Stromal cell of bone marrow (primary cell): ENCODE data around the gene SBK2.

Experiments
- DNase-seq: peaks from one replicate; pipeline ENCODE4 v3.0.0-alpha.2; 2012; ENCODE audit warnings: low read depth

The SBK2 gene

DNA sequence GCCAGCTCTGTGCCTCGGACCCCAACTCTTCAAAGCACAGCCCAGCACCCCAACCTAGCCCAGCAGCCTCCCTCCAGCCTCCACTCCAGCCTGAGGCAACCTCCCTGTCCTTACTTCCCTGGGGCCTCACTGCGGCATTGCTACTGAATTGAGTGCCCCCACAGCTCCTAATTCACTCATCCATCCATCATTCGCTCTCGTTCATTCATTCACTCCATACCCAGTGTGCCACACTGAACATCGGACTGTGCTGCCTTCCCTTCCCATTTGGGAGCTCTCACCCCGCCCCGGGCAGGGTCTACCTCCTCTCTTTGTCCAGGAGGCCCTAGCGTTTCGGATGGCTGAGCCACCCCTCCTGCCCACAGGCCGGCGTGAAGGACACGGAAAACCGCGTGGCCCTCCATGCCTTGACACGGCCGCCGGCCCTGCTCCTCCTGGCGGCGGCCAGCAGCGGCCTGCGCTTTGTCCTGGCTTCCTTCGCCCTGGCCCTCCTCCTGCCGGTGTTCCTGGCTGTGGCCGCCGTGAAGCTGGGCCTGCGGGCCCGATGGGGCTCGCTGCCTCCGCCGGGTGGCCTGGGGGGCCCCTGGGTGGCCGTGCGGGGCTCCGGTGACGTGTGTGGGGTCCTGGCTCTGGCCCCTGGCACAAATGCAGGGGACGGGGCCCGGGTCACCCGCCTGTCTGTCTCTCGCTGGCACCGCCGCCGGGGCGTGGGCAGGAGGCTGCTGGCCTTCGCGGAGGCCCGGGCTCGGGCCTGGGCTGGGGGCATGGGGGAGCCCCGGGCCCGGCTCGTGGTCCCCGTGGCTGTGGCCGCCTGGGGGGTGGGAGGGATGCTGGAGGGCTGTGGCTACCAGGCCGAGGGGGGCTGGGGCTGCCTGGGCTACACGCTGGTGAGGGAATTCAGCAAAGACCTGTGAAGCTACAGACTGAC, 50.6 kb downstream of the SBK2 start:
- DNase-seq, result no peak

DNA sequence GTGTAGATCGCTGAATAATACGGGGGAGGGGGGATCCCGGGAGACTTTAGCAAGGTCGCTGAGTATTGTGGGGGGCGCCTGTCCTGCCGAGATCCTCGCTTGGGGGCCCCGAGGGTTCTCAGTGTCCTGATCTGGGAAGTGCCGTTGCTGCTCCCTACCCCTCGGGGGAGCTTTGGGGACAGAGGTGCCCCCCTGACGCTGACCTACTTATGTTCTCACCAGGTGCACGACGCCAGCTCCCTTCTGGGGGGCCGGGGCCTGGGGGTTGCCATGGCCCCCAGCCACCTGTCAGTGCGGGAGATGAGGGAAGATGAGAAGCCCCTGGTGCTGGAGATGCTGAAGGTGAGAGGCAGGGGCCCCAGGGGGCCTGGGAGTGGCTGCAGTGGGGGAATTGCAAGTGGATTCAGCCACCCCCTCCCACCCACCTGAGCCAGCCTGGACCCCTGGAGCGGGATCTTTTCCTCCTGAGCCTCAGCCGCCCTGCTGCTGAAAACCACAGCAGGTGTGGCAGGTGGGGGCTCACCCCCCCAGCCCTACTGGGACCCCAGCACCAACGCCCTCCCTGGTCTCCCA, 51.4 kb downstream of the SBK2 start:
- DNase-seq, result no peak

GRCh38 chr19:55484593-55485438, 52.1 kb downstream of the SBK2 start, which contains the start of gene NAT14:
Gene NAT14, plus strand, starts transcription at chr19:55485188. Its CDS starts 521 bp downstream, at chr19:55485709.
- DNase-seq, result no peak

DNA sequence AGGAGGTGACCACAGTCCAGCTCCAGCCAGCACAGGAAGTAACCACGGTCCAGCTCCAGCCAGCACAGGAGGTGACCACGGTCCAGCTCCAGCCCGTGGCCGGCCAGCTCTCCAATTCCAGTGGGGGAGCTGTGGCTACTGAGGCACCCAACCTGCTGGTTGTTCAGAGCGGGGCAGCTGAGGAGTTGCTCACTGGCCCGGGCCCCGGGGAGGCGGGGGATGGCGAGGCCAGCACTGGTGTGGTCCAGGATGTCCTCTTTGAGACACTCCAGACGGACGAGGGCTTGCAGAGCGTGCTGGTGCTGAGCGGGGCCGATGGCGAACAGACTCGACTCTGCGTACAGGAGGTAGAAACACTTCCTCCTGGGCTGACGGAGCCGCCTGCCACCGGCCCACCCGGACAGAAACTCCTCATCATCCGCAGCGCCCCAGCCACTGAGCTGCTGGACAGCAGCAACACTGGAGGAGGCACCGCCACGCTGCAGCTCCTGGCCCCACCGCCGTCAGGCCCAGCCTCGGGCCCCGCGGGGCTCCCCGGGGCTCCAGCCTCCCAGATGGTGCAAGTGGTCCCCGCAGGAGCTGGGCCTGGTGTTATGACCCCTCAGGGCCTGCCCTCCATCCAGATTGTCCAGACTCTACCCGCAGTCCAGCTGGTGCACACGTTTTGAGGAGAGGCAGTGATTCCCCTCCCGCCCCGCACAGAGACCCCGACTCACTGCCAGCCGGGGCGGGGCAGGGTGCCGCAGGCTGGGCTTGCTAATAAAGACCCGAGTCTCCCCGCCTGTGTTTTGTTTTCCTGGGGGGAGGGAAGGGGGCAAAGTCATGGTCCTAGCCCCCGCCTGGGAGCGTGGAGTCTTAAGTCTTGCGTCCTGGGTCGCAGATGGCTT, 53.0 kb downstream of the SBK2 start:
- DNase-seq, result no peak

GRCh38 chr19:55482967-55483705, 53.8 kb downstream of the SBK2 start:
- no peak for DNase-seq

DNA sequence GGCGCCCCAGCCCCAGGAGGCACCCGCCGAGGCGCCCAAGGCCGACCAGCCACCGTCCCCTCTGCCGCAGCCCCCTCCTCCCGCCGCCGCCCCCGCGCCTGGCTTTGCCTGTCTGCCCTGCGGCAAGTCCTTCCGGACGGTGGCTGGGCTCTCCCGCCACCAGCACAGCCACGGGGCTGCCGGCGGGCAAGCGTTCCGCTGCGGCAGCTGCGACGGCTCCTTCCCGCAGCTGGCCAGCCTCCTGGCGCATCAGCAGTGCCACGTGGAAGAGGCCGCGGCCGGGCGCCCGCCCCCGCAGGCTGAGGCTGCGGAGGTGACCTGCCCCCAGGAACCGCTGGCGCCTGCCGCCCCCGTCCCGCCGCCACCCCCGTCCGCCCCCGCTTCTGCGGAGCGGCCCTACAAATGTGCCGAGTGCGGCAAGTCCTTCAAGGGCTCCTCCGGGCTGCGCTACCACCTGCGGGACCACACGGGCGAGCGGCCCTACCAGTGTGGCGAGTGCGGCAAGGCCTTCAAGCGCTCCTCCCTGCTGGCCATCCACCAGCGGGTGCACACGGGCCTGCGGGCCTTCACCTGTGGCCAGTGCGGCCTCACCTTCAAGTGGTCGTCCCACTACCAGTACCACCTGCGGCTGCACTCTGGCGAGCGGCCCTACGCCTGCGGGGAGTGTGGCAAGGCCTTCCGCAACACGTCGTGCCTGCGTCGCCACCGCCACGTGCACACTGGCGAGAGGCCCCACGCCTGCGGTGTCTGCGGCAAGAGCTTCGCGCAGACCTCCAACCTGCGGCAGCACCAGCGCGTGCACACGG, 54.6 kb downstream of the SBK2 start:
- no peak for DNase-seq

- no peak for DNase-seq
These were observed 55.2 kb downstream of the SBK2 start for GRCh38 chr19:55481794-55482155.

DNA sequence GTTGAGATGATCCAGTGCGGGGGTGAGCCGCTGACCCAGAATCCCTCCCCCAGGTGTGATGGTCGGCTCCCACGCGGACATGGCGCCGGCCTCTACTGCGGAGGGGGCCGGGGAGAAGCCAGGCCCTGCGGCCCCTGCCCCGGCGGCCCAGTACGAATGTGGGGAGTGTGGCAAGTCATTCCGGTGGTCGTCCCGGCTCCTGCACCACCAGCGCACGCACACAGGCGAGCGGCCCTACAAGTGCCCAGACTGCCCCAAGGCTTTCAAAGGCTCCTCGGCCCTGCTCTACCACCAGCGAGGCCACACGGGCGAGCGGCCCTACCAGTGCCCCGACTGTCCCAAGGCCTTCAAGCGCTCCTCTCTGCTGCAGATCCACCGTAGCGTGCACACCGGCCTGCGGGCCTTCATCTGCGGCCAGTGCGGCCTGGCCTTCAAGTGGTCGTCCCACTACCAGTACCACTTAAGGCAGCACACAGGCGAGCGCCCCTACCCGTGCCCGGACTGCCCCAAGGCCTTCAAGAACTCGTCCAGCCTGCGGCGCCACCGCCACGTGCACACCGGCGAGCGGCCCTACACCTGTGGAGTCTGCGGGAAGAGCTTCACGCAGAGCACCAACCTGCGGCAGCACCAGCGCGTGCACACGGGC, 55.7 kb downstream of the SBK2 start:
- no peak for DNase-seq

- DNase-seq, result no peak
These were observed 57.3 kb downstream of the SBK2 start for GRCh38 chr19:55479451-55480230.

GRCh38 chr19:55479045-55479444, 57.9 kb downstream of the SBK2 start:
- DNase-seq, result no peak
